ENCODE data around the gene DPYSL4. TPM values are rescaled to one million over a fixed set of nuclear protein-coding genes. Genes with fewer than 3 reads are reported as not detected.
"Not testable (repeated sequence)": the region's sequence is repeated elsewhere in the genome, so short reads cannot be mapped to it uniquely, and the experiment has no call there.

Gene DPYSL4
- total RNA-seq, 6 experiments from 2014 or later: 0.24 to 0.31 (median 0.25) TPM; not detected in 3

- intact Hi-C loops (cut with DNase I): no loop called here
Observed at GRCh38 chr10:132211246-132211645, 24.5 kb downstream of the DPYSL4 start.

GRCh38 chr10:132212816-132213215, 26.1 kb downstream of the DPYSL4 start:
- ATAC-seq (no peak), DNase-seq (no peak)
- WGBS (ENCODE audit: insufficient coverage, low coverage, low lambda C conversion rate, missing lambda C conversion rate): no CpG with 5 or more reads among the region's 9 CpGs
- Histone ChIP-seq H3K9me3 (no peaks in the 10 kb centered on the region), H3K27ac (no peak overlapping the region), H3K36me3 (no peaks in the 10 kb centered on the region), H3K4me3 (no peak overlapping the region), H3K27me3 (no peaks in the 10 kb centered on the region), H3K4me1 (no peaks in the 10 kb centered on the region)
- intact Hi-C loops (cut with DNase I): no loop called here
- TF ChIP-seq CTCF (IDR thresholded peaks at IDR 0.05): no peak

More at GRCh38 chr10:132211246-132211645, 24.5 kb downstream of the DPYSL4 start:
- Histone ChIP-seq H3K36me3 (no peaks in the 10 kb centered on the region), H3K27ac (no peak overlapping the region), H3K9me3 (no peaks in the 10 kb centered on the region), H3K27me3 (no peaks in the 10 kb centered on the region), H3K4me1 (no peaks in the 10 kb centered on the region), H3K4me3 (no peak overlapping the region)
- DNase-seq (no peak), ATAC-seq (no peak)
- WGBS (ENCODE audit: insufficient coverage, low coverage, low lambda C conversion rate, missing lambda C conversion rate): no CpG with 5 or more reads among the region's 14 CpGs
- TF ChIP-seq POLR2A (IDR thresholded peaks at IDR 0.05) (no peak), CTCF (IDR thresholded peaks at IDR 0.05) (no peak)

- TF ChIP-seq POLR2A (IDR thresholded peaks at IDR 0.05) (no peak), CTCF (IDR thresholded peaks at IDR 0.05) (no peak)
- intact Hi-C loops (cut with DNase I): no loop called here
- H3K4me3 ChIP-seq: no peak overlapping the region
- no peaks in the 10 kb centered on the region for H3K9me3 ChIP-seq
- WGBS (ENCODE audit: insufficient coverage, low coverage, low lambda C conversion rate, missing lambda C conversion rate): 36% methylated on average over 4 of the region's 4 CpGs
- H3K27me3 ChIP-seq: no peaks in the 10 kb centered on the region
- no peak overlapping the region for H3K27ac ChIP-seq
- no peaks in the 10 kb centered on the region for H3K36me3 ChIP-seq
- no peaks in the 10 kb centered on the region for H3K4me1 ChIP-seq
- ATAC-seq (no peak), DNase-seq (no peak)
Observed at GRCh38 chr10:132213917-132214316, 27.2 kb downstream of the DPYSL4 start.

GRCh38 chr10:132216441-132216840, 29.7 kb downstream of the DPYSL4 start:
- WGBS (ENCODE audit: insufficient coverage, low coverage, low lambda C conversion rate, missing lambda C conversion rate): 100% methylated on average over 1 of the region's 3 CpGs
- DNase-seq; H3K4me3 ChIP-seq; ATAC-seq; H3K9me3 ChIP-seq; H3K27ac ChIP-seq; intact Hi-C loops (cut with DNase I); H3K4me1 ChIP-seq; H3K36me3 ChIP-seq; H3K27me3 ChIP-seq: not testable (repeated sequence)

GRCh38 chr10:132219486-132219885, 32.7 kb downstream of the DPYSL4 start:
- TF ChIP-seq POLR2A (IDR thresholded peaks at IDR 0.05) (no peak), CTCF (IDR thresholded peaks at IDR 0.05) (no peak)
- Histone ChIP-seq H3K9me3 (no peaks in the 10 kb centered on the region), H3K27ac (no peak overlapping the region), H3K27me3 (no peaks in the 10 kb centered on the region), H3K4me3 (no peak overlapping the region), H3K4me1 (no peaks in the 10 kb centered on the region), H3K36me3 (no peaks in the 10 kb centered on the region)
- DNase-seq: no peak
- no peak for ATAC-seq
- intact Hi-C loops (cut with DNase I): no loop called here
- WGBS (ENCODE audit: insufficient coverage, low coverage, low lambda C conversion rate, missing lambda C conversion rate): no CpG with 5 or more reads among the region's 7 CpGs

All from right lobe of liver (tissue), 6 donors.